ENCODE results near the gene CCDC88C.

- TF ChIP-seq CTCF (IDR thresholded peaks at IDR 0.05) (no peak), POLR2A (IDR thresholded peaks at IDR 0.05) (no peak)
Measured at GRCh38 chr14:91297081-91297711, 120.4 kb downstream of the CCDC88C start.
